GM19438 (cell line): ENCODE data around the gene DNAL4.
"Not testable (repeated sequence)": the region's sequence is repeated elsewhere in the genome, so short reads cannot be mapped to it uniquely, and the experiment has no call there.

Experiments used
- ATAC-seq: cut with Tn5 transposase; IDR thresholded peaks from one replicate; pipeline ENCODE4 v1.9.1; 2021; ENCODE audit warnings: low read depth; ENCODE audit not compliant: unreplicated experiment

The DNAL4 gene

DNA sequence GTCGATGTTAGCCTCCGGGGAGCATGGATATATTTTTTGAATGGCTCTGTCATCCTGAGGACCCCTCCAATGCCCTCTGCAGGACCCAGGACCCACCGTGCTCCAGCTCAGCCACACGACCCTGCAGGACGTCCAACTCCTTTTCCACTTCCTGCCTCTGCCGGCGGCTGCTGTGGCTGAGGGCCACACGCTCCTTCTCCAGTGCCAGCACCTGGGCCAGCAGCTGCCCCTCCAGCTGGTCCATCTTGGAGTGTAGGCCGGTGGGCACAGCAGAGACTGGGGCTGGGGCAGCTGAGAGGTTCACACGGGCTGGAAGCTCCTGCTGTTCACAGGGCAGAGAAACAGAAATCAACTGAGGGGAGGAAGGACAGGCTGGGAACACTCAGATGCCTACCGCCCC lies 34.2 kb upstream of the DNAL4 start:
- no peak for ATAC-seq

DNA sequence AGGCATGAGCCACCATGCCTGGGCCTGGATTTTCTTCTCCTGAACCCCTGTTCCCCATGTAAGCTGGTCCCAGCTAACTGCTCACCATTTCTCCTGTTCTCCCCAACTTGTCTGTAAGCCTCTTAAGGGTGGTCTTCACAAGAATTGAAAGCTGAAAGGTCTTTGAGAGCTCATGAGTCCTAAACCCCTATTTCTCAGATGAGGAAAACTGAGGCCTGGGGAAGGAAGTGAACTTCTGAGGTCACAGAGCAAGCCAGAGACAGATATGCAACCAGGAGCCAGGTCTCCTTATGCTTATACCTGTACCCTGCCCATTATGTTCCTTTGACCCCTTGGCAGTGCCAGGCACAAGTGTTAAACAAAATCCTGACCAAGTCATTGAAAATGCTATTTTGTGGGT lies 33.6 kb upstream of the DNAL4 start:
- ATAC-seq = no peak

DNA sequence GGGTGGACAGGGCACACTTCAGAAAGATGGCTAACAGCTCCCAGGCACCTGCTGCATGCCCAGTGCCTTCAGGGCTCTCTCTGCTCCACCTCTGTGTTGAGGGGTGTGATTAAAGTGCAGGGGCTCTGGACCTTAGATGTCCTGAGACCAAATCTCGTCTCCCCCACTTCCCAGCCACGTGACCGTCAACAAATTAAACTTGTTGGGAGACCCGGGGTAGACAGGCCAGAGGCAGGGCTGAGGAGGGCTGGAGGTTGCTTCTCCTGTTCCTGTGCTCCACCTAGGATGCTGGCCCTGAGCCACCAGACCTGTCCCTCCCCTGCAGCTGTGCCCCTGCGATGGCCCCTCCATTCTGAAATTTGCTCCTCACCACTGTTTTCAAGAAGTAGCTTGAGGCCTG lies 32.9 kb upstream of the DNAL4 start:
- ATAC-seq = no peak

DNA sequence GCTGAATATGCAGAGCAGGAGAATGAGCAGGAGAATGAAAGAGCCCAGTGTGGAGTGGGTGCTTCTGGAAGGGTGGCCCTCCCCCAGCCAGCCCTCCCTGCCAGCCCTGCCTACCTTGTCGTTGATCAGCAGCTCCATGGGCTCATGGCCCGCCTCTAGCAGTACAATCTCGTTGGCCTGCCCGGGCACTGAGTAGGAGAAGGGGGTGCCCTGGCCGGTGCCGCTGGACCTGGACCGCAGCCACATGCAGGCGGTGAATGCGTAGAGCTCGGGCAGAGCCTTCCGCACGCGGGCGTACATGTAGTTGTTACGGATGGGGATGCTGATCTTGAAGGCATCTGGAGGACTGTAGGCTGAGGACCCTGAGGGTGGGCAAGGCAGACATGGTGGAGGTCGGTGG lies 32.4 kb upstream of the DNAL4 start:
- ATAC-seq = no peak

DNA sequence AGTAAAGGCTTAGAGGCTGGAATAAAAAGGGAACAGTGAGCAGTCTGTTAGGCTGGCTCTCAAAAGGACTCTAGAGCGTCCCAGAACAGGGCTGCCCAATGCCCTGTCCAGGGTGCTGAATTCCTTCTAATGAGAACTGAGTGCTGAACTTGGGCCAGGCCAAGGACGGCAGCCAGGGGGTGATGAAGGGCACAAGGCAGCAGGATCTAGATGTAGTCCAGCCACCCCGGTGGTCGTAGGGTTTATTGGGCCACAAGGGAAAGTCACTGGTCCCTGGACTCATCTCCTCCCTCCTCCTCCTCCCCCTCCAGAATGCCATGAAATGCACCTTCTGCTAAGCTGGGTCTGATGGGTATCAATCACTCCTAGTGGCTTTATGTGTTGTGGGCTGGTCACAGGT lies 30.6 kb upstream of the DNAL4 start:
- no peak for ATAC-seq

DNA sequence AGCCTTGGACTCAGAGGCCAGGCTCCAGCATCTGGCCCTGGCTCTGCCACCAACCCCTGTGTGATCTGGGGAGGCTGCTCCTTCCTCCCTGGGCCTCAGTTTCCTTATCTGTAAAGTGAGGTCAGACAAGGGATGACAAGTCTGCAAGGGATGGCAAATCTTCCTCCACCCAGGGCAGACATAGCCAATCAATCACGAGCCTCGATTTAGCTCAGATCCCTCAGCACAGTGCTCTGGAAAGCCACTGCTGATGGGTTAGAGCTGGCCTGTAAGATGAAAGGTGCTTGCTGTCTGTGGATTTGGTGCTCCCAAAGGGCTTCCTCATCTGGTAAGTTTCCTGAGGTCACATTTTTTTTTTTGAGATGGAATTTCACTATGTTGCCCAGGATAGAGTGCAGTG lies 29.7 kb upstream of the DNAL4 start:
- no peak for ATAC-seq

DNA sequence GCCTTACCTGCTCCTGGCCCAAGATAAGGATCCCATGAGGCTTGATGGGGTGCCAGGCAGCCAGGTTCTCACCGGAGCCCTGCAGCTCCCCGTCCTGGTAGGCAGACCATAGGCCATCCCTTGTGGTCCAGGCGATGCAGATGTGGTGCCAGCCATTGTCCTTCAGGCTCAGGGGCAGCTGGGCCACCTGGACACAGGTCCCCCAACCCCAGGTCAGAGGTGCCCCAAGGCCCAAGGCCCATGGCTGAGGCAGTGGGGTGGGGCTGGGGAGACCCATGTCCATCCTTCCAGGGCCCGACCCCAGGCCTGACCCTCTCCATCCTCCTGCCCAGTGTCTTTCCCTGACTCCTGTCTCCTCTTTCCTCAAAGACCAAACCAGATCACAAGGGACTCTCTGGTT lies 29.1 kb upstream of the DNAL4 start:
- ATAC-seq = no peak

DNA sequence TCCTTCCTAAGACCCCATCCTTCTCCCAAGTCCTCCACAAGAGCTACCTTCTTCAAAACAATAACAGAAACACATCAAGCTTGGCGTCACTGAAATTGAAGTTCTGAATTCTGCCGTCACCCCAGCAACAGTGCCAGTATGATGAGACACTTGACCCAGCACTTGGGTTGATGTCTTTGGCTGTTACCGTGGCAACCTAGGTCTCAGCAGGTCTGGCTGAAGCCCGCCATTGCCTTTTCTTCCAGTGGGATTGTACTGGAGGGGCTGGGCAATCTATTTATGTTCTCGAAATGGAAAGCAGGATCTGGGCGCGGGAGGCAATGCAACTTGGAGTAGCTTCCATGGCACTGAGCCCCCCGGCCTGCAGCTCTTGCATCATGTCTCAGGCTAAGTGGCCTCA lies 26.1 kb upstream of the DNAL4 start:
- no peak for ATAC-seq

DNA sequence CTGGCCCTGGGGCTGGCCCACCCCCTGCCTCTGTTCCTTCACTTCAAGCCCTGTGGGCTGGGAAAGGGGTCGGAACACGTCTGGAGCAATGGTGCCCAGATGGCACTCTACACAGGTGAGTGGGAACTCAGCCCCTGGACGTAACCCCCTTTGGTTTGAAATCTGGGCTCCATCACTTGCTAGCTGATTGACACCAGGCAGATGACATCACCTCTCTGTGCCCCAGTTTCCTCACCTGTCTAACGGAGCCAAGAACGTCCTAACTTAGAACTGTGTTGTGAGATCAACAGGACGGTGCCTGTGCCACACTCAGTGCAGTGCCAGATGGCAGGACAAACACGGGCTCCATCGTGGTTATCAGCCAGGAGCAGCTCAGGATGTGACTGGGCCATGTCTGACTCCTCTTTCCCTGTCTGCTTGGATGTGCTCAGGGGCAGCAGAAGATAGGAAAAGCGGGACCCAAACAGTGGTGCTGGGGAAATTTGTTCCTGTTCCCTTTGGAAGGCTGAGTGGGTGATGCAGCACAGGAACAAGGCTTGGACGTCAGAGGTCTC lies 25.5 kb upstream of the DNAL4 start:
- ATAC-seq = no peak

DNA sequence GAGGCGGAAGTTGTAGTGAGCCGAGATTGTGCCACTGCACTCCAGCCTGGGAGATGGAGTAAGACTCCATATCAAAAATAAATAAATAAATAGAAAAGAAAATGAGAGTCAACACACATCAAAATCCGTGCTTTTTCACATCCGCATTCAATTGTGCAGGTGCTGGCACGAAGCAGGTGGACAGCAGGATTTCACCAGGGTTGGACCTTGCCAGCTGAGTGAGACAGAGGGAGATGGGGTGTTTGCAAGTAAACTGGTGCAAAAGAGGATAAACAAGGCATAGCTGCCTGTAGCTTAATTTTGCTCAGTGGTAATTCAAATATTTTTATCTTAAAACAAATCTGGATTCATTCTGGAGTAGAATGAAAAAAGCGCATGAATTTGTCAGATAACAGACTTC lies 23.3 kb upstream of the DNAL4 start:
- ATAC-seq = no peak

DNA sequence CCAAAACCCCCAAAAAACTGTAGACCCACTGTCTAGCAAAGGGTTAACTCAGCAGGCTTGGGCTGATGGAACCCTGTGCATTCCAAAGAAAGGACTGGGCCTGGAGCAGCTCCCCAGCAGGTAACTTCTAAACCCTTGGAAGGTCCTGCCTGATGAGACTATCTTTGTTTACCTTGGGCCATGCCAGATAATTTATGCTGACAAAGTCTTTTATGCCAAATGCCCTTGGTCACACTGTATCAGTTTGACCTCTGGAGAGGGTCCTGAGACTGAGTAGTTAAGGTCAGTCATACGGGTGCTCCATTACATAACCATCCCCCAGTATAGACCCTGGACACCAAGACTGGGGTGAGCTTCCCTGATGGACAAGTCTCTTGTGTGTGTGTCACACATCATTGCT lies 21.9 kb upstream of the DNAL4 start:
- ATAC-seq = no peak

DNA sequence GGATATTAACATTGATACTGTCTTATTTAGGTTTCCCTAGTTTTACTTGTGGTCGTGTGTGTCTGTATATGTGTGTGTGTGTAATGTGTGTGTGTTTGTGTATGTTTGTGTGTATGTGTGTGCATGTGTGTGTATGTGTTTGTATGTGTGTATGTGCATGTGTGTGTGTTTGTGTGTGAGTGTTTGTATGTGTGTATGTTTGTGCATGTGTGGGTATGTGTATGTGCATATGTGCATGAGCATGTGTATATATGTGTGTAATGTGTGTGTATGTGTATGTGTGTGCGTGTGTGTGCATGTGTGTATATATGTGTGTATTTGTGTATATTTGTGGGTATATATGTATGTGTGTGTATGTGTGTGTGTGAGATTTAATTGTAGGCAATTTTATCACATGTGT lies 17.3 kb upstream of the DNAL4 start:
- no peak for ATAC-seq

DNA sequence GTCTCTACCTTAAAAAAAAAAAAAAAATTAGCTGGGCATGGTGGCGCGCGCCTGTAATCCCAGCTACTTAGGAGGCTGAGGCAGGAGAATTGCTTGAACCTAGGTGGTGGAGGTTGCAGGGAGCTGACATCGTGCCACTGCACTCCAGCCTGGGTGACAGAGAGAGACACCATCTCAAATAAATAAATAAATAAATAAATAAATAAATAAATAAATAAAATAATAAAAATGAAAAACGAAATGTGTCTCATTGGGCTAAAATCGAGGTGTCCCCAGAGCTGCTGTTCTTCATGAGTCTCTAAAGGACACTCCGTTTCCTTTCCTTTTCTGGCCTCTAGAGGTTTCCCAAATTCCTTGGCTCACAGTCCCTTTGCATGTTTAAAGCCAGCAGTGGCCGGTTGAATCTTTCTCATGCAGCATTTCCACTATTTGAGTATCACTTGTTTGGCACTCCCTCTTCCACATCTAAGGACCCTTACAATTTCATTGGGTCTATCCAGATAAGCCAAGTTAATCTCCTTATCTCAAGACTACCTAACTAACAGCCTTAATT lies 11.2 kb upstream of the DNAL4 start:
- not testable (repeated sequence) for ATAC-seq

DNA sequence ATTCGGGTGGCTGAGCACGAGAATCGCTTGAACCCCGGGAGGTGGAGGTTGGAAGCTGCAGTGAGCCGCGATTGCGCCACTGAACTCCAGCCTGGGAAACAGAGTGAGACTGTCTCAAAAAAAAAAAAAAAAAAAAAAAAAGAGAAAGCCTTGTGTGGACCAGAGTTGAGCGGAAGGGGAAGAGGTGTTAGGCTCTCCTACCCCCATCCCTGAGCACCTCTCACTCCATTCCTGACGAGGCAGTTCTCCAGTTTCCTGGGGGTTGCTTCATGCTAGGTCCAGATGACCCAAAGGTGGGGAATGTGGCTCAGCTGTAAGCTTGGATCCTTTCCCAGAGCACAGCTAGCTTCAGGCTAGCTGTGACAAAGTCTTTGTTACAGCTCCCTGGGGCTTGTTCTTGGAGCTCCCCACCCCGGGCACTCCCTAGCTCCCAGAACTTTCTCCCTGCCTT lies 8.8 kb upstream of the DNAL4 start:
- no peak for ATAC-seq

DNA sequence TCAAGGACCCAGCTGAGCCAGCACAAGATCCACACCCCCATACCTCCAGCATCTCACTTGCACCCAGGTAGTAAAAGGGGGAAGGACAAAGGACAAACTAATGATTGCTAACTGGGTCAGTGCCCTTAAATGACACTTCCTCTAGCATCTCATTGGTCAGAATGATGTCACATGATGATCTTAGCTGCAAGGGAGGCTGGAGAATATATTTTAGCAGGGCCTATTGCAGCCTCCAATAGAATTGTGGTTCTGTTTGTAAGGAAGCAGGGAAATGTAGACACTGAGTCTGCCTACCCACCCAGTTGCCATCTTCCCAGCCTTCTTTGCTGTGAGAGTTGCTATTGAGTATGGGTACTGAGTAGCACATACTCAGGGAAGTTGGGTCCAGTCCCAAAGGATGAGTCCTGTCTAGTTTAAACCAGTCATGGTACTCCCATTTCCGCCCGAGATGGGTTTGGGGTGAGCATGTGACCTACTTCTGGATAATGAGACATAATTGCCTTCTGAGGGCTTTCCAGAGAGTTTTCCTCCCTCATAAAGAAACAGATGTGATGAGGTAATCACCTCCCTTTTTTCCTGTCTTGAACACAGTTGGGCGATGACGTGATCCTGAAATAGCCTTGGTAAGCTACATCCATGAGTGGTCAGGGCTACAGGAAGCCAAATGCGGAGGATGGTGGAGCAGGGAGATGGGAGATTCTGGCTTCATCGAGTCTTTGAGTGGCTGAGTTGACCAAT lies 5.5 kb upstream of the DNAL4 start:
- no peak for ATAC-seq

DNA sequence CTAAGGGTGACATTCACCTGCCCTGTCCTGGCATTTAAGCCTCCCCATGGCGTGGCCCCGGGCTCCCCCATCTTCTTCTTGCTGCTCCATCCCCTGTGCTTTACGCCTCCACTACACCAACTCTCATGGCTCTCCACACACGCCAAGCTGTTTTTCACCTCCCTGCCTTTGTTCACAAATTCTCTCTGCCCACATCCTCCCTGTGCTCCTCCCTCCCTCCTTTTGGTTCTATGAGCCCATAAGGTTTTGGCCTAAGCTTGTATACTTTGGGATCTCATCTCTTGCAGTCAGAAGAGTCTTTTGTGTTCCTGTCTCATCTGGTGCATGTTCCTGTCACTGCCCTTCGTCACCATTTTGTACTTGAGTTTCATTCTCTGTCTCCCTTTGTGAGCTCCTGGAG lies 4.6 kb upstream of the DNAL4 start:
- no peak for ATAC-seq

DNA sequence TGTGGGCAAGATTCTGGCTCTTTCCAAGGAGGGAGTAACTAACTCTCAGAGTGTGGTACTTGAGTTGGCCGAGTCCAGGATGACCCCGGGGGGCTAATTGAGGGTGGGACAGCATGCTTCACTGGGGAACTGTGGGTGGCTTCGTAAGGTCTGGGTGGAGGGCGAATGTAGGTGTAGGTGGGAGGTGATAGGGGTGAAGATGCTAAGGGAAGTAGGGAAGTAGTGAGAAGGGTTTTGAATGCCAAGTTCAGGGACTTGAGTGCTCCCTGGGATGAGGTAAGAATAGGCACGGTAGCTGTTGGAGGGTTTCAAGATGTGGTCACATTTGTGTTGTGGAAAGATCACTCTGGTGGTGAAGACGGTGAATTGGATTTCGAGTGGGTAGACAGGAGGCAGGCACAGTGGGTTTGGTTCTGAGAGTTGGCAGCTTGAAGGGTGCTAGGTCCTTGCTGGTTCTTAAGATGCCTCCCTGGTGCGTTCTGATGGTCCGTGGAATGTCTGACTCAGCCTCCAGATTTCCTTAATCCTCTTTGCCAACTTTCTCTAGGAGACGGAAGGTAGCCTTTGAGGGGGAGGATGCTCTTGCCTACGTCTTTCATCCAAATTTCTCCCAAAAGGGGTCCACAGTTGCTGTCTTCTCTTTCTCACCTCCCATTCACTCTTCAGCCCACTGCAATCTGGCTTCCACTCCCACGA lies 2.5 kb upstream of the DNAL4 start:
- ATAC-seq = no peak

DNA sequence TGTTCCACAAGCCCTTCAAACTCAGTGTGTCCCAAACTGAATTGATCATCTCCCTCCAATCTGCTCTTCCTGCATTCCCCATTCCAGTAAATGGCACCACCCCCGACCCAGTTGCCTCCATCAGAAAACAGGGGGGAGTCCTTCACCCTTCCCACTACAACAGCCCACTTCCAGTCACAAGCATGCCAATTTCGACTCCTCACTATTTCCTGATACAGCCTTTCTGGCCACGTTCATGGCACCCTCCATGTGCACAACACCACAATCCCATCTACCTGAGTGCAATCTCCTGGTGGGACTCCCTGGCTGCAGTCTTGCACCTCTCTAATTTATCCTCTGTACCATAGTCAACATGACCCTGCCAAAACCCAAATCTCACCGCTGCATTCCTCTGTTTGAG lies 1.6 kb upstream of the DNAL4 start:
- ATAC-seq = no peak

DNA sequence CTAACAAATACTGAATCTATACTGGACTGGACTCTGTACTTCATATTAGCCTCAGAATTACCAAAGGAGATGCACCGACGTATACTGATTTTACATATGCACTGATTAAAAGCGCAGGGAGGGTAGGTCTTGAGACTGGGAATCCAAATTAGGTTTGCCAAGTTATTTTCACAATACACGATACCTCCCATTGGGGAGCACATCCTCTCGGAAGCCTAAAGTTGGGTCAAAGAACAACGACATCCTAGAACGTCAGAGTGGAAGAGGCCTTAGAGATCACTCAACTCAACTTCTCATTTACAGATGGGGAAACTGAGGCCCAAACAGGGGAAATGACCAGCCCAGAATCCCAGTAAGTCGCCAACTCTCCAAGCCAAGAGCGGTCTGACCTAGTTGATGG lies 626 bp downstream of the DNAL4 start:
- no peak for ATAC-seq

DNA sequence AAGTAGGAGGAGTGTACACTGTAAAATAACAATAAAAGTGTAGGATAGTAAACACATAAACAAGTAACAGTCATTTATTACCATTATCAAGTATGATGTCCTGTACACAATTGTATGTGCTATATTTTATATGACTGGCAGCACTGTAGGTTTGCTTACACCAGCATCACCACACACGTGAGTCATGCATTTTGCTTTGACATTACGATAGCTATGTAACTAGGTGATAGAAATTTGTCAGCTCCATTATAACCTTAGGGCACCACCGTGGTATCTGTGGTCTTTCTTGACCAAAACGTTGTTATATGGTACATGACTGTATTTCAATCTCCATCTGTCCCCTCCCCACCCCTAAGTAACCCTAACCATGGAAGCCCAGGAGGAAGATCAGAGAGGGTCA lies 1.1 kb downstream of the DNAL4 start:
- ATAC-seq = no peak

DNA sequence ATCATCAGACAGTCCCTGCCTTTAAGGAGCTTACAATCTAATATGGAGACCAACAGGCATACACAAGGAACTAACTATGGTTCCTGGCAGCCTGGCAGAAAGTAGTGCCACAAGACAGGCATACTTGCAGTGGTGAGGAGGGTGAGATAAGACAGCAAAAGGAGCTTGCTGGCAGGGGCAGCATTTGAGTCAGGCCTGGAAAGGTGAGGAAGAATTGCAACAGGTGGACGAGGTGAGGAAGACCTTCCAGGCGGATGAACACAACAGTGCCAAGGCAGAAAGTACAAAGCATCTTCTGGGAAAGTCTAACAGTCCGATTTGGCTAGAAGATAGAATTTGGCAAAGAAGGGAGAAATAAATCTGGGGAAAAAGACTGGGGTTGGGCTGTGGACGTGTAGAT lies 4.3 kb downstream of the DNAL4 start:
- no peak for ATAC-seq

DNA sequence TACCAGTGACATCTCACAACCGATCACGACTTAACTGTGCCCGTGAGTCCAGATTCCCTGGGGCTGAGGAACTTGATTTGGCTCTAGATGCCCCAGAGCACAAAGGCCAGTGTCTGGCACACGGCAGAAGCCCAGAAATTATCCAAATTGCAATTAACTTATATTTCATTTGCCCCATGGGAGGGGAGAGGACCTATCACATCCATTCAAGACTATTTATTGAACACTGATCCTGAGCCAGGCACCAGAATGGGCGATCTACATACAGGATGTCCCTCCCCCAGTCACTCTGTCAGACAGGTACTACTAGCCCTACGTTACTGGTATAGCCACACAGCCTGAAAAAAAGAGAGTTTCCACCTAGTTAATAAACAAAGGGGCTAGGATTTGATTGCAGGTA lies 5.1 kb downstream of the DNAL4 start:
- ATAC-seq = no peak
